HG02884 (cell line): Measurements from ENCODE around the gene PTPN14.
"Not testable (repeated sequence)": the region's sequence is repeated elsewhere in the genome, so short reads cannot be mapped to it uniquely, and the experiment has no call there.

Source experiments
- ATAC-seq: cut with Tn5 transposase; IDR thresholded peaks from one replicate; pipeline ENCODE4 v1.9.1; 2021; ENCODE audit warnings: mild to moderate bottlenecking, moderate library complexity; ENCODE audit not compliant: unreplicated experiment

PTPN14 gene

DNA sequence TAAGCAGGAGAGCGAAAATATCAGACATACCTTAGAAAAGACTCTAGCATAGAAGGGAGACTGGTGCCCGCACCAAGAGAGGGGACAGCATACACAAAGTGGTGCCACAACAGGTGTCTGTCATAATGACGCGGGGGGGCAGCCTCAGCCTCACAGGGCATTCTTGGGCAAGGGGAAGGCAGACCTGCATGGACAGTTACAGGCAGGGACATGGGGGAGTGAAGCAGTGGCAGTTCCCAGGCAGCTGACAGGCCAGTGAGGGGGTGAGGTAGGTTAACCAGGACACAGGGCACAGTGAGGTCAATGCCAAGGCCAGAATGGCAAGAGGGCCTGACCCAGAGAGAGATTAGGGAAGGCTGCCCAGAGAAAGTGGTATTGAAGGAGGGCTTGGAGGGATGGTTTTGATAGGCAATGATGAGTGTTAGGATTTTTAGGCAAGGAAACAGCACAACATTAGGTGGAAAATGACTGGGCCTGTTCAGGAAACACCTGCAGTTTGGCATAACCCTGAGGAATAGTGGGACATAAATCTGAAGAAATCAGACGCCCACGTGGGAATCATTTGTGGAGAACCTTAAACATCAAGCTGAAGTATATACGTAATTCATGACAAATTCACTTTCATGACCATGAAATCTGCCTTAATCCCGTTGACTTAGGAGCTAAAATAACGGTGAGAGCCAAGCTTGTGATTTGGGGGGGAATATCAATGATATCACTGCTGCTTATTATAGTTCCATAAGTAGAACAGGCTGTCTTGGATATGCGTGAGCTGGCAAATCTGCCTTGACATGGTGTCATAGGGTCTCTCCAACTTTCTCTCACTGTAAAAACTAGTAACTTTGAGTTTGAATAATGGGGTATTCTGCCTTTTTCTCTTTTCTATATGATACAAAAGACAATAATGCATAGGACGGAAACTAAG, 8.9 kb downstream of the PTPN14 start:
- ATAC-seq = no peak

DNA sequence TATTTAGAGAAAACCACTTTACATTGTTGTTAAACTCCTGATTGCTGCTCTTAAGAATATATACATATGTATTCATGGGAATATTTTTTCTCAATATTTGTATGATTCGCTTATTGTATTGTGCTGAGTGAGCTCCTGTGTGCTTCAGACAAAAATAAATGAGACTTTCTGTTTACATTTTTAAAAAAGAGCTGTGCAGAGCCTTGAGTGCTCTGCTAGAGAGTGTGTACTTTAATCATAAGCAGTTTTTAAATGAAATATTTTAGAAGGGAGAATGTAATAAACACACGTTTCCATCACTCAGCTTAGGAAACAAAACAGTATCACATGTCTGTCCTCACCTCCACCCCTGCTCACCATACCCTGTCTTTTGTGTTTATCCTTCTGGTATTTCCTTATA, 9.7 kb downstream of the PTPN14 start:
- ATAC-seq = no peak

- ATAC-seq = no peak
Observed at GRCh38 chr1:214541206-214541605, 10.2 kb downstream of the PTPN14 start.

DNA sequence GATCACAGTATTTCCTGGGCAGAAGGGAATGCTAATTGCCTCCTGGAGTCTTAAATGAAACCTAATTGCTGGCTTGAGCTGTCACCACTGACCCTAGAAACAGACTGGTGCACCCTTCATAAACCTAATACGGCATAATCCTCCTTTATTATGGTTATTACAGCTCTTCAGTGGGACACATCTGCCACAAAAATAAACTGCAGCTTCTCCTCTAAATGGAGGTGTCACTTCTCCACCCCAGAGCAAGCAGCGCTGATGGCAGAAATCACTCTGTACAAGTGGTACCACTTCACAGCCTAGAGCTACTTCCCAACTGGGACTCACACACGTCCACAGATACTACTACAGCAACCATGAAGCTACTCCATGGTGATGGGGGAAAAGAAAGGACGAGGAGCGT, 11.1 kb downstream of the PTPN14 start:
- ATAC-seq = no peak

- ATAC-seq = no peak
Observed at GRCh38 chr1:214538496-214538895, 12.9 kb downstream of the PTPN14 start.

- no peak for ATAC-seq
Observed at GRCh38 chr1:214537872-214538473, 13.4 kb downstream of the PTPN14 start.

GRCh38 chr1:214537219-214537618, 14.2 kb downstream of the PTPN14 start:
- ATAC-seq = no peak

DNA sequence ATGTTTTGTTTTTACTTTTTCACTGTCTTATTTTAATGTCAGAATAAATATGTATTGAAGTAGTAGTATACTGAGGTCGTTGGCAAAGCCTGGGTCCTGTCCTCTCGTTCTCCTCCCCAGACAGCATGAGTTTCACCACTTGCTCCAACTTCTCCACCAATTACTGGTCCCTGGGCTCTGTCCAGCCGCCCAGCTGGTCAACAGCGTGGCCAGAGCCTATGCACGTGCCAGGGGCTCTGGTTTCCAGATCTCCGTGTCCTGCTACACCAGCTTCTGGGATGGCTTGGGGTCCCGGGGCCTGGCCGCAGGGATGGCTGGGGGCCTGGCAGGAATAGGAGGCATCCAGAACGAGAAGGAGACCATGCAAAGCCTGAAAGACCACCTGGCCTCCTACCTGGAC, 19.3 kb downstream of the PTPN14 start:
- no peak for ATAC-seq

DNA sequence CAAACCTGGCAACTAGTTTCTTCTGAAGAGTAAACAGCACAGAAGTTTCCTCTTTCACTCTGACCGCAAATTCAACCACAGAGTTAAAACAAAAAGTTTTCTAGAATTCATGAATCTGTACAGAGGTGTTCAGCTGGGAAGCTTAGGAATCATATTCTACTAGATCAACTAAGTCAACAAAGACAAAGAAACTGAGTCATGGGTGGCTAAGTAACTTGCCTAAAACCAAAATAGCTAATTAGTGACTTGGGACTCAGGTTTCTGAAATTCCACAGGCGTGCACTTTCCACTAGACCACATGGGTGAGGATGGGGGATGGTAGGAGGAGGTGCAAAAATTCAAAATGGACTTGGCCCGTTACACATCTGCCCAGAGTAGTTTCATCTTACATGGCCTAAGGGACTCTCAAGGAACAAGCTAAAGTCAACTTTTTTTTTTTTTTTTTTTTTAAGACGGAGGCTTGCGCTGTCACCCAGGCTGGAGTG, 25.8 kb downstream of the PTPN14 start:
- peak; percentile 53 for ATAC-seq

GRCh38 chr1:214524824-214525223, 26.6 kb downstream of the PTPN14 start:
- no peak for ATAC-seq

GRCh38 chr1:214523124-214523824, 28.1 kb downstream of the PTPN14 start:
- no peak for ATAC-seq

DNA sequence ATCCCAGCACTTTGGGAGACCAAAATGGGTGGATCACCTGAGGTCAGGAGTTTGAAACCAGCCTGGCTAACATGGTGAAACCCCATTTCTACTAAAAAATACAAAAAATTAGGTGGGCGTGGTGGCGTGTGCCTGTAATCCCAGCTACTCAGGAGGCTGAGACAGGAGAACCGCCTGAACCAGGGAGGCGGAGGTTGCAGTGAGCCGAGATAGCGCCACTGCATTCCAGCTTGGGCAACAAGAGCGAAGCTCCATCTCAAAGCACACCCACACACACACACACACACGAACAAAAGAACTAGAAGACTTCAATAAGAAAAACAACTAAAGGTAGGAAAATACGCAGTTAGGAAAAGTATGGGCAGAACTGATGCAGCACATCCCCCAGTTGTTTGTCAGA, 29.9 kb downstream of the PTPN14 start:
- ATAC-seq = not testable (repeated sequence)

DNA sequence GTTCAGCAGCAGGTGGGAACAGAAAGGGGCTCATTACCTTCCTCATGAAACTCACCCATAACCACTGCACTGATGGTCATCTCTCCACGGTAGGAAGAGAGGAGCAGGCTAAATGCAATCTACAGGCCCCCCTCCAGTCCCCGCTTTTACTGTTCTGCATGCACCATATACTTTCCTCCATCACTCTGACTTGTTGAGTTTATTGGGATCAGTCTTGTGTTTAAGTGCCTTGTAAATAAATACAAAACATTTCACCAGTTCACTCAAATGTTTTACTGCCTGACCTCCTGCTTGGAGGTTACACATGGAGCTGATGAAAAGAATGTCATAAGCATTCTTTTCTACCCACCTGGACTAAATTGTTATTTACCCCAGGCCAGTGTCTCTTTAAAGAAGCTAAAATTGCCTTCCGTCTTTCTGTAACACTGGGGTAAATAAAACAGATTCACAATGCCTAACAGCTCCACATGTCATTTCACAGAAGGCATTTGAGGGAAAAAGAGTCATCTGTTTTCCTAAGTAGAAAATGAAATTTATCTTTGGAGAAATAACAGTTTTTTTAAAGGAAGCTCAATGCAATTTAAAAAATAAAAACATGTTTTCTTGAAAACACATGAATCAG, 30.7 kb downstream of the PTPN14 start:
- no peak for ATAC-seq

- no peak for ATAC-seq
Observed at GRCh38 chr1:214518361-214518760, 33.0 kb downstream of the PTPN14 start.

- ATAC-seq = no peak
Observed at GRCh38 chr1:214516434-214517326, 34.7 kb downstream of the PTPN14 start.

DNA sequence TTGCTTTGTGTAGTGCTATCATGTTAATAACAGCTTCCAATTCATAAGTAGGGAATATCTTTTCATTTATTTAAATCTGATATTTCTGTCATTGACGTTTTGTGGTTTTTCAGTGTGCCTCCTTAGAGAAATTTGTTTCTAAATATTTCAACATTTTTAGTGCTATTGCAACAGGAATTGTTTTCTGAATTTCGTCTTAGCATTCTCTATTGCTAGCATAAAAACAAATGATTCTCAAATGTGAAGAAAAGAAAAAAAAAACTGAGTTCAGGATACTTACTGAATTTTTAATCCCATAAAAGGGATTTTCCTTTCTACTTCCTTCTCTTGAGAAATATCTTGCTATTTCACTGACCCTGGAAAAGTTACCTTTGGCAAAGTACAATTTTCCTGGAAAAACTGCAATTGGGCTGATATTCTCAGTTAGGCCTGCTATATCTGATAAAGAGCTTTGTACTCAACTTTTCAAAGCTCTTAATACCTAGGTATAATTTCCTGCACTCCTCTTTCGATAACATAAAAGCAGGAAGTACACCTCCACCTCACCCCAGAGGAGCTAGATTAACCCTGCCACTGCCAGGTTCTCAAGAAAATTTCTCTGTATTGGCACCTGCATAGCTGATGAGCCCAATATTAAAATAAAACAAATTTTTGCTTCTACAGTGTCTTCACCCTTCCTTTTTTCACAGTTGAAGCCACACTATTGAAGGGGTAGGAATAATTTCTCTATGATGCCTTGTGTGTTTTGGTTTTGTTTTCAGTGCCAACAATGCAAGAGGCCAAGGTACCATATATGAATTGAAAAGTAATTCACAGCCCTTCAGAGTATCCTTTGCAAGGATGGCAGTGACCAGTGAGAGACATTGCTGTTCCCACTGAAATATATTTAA, 35.6 kb downstream of the PTPN14 start:
- ATAC-seq = no peak

GRCh38 chr1:214514819-214515383, 36.5 kb downstream of the PTPN14 start:
- no peak for ATAC-seq

- ATAC-seq = no peak
Observed at GRCh38 chr1:214514032-214514818, 37.2 kb downstream of the PTPN14 start.
